ENCODE measurements around the gene PRKRA. TPM values are rescaled to one million over a fixed set of nuclear protein-coding genes. Genes with fewer than 3 reads are reported as not detected.

The PRKRA gene
- total and polyA plus RNA-seq, 9 of the 15 experiments (the other 6 are each of a cell fraction or from before 2014, with no cell fraction given), result 14.1 to 78.1 (median 52.3) TPM

DNA sequence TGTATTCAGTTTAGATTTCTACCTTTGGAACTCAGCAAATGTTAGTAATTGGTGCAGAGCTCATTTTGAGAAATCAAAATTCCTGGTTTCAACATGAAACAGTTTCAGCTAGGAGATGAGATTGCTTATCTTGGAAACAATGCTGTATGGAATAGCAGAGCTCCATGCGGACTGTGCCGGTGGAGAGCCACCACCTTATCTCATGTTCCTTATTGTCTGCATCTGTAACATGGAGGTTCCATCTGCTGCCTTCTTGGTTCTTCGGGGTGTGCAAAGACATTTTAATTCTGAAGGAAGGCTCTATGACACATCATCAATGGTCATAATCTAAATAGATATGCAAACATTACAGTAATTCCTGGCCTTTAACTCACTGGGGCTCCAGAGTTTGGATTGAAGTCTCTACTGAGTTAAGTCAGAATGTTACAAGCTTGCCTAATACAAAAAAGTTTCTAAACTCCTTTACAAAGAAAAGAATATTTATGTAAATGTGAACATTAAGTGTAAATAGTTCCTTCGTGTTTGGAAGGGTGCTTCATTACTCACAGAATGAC, 65.3 kb downstream of the PRKRA start:
- WGBS (ENCODE audit: insufficient coverage, low coverage, missing lambda C conversion rate), result 17% methylated on average over 4 of the region's 4 CpGs
- FAIRE-seq (no peak), ATAC-seq (0 out of 3 replicates have a peak, but pooled peaks have one; percentile 31), DNase-seq (ENCODE audit: extremely low read depth in 1 of 4, low spot score in 3 of 4) (peak in 3 of 4 experiments; percentile 27 to 52 (median 31))
- no peaks in the 10 kb centered on the region for H3K9me1 ChIP-seq (ENCODE audit: control insufficient read depth, insufficient read depth, low read length)
- BruUV-seq (replicated peaks), result no TSS peak
- in situ Hi-C loops (cut with MboI), result no loop called here
- CTCF ChIA-PET (ENCODE audit: low intra/inter-chr PET ratio), result no interaction called here
- H3K4me3 ChIP-seq, result no peak overlapping the region
- TF ChIP-seq NR4A1 (CRISPR knock-in tag; IDR thresholded peaks at IDR 0.05) (no peak), NR4A1 (tag; IDR thresholded peaks at IDR 0.05) (no peak), SOX6 (IDR thresholded peaks at IDR 0.05) (peak; percentile 52; the same call in 1 of the 2 replicates), CBFA2T3 (IDR thresholded peaks at IDR 0.05) (peak; percentile 59), TEAD4 (IDR thresholded peaks at IDR 0.05; ENCODE audit: low read length) (0 out of 2 replicates have a peak, but pooled peaks have one; percentile 21), TEAD4 (CRISPR knock-in tag; IDR thresholded peaks at IDR 0.05; ENCODE audit: borderline replicate concordance) (no peak), CBFA2T2 (conservative IDR thresholded peaks at IDR 0.05) (peak; percentile 27)
- POLR2A ChIA-PET, result interaction anchor here (0.8 to 1.0 kb wide), 2 partner anchors 10 to 28 kb away, joined by 3 to 4 read pairs; no protein-coding TSS in a partner anchor
- intact Hi-C loops (cut with micrococcal nuclease), result no loop called here
- H3K9me3 ChIP-seq (replicated peaks; ENCODE audit: control insufficient read depth, insufficient read depth, low read depth, low read length), result no peaks in the 10 kb centered on the region
- H3K4me2 ChIP-seq (ENCODE audit: insufficient read depth, low read length), result no peak overlapping the region
- H2AFZ ChIP-seq (ENCODE audit: low read depth, low read length), result no peak overlapping the region
- H3K79me2 ChIP-seq (ENCODE audit: control insufficient read depth, insufficient read depth, low read length), result no peaks in the 10 kb centered on the region
- H4K20me1 ChIP-seq (replicated peaks; ENCODE audit: control insufficient read depth, insufficient read depth, low read length), result no peaks in the 10 kb centered on the region
- 0 out of 3 replicates have a peak, but pooled peaks cover 3% of the 10 kb centered on the region for H3K36me3 ChIP-seq (ENCODE audit: control insufficient read depth, insufficient read depth, low read length)
- no peak overlapping the region for H3K9ac ChIP-seq (ENCODE audit: insufficient read depth in 1 of 2, low read depth in 2 of 2, low read length in 2 of 2)
- 0 out of 5 replicates have a peak, but pooled peaks cover 0 to 4% of the 10 kb centered on the region in 2 experiments for H3K27me3 ChIP-seq (ENCODE audit: control insufficient read depth in 2 of 2, insufficient read depth in 2 of 2, low read length in 2 of 2)
- H3K4me1 ChIP-seq (replicated peaks in 1 of 2; ENCODE audit: control insufficient read depth in 2 of 2, insufficient read depth in 2 of 2, low read length in 2 of 2), result no peaks in the 10 kb centered on the region; a peak in 1 of 5 replicates
- H3K27ac ChIP-seq (ENCODE audit: extremely low read depth, low read depth, low read length), result no peak overlapping the region

All from K562 (cell line).